Right renal cortex interstitium (tissue), 3 donors: ENCODE data around the gene SHISAL2B. TPM values are rescaled to one million over a fixed set of nuclear protein-coding genes. Genes with fewer than 3 reads are reported as not detected.
"Not testable (repeated sequence)": the region's sequence is repeated elsewhere in the genome, so short reads cannot be mapped to it uniquely, and the experiment has no call there.

Source experiments
- DNase-seq, 3 donors: peaks; one replicate each; pipeline ENCODE4 v3.0.0-alpha.2; 2013; ENCODE audit warnings: low read depth in 3 of 3, low spot score in 2 of 3
- polyA plus RNA-seq, 3 donors: library from polyadenylated mRNA; unstranded; fragments of 120-200 nt; gene quantifications; one replicate each; pipeline ENCODE4 v1.2.1, GENCODE V29; 2013; ENCODE audit not compliant: insufficient read length in 3 of 3

SHISAL2B gene
- polyA plus RNA-seq, 3 donors = 0.34 TPM; not detected in 2

DNA sequence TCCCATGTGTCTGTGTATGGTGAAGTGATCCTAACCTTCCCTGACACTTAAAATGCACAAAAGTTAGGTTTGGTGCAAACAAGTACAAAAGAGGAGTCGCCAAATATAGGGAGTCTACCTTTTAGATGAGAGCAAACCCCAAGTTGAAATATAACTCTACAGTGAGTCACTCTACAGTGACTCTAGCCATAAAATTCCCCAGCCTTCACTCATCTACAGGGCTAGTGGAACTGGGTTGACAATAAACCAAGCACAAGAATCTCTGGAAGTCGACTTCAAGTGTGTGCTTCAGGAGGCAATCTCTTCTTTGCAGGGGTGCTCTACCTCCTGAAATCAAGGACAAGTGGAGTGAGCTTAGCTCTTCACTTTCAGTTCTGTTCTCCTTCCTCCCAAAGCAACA, 3.3 kb downstream of the SHISAL2B start:
- no peak for DNase-seq

- not testable (repeated sequence) for DNase-seq
Measured at GRCh38 chr5:64696414-64696813, 6.1 kb downstream of the SHISAL2B start.

GRCh38 chr5:64700765-64701164, 10.5 kb downstream of the SHISAL2B start:
- no peak for DNase-seq

DNA sequence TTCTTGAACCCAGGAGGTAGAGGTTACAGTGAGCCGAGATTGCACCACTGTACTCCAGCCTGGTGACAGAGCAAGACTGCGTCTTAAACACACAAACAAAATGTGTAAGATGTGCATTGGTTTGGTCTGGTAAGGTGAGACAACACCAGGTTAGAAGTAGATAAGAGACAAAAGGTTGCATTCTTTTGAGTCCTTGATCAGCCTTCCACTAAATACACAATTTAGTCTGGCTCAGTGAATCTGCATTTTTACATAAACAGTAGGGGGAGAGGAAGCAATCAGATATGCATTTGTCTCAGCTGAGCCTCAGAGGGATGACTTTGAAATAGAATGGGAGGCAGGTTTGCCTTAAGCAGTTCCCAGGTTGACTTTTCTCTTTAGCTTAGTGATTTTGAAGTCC, 15.8 kb downstream of the SHISAL2B start:
- not testable (repeated sequence) for DNase-seq

DNA sequence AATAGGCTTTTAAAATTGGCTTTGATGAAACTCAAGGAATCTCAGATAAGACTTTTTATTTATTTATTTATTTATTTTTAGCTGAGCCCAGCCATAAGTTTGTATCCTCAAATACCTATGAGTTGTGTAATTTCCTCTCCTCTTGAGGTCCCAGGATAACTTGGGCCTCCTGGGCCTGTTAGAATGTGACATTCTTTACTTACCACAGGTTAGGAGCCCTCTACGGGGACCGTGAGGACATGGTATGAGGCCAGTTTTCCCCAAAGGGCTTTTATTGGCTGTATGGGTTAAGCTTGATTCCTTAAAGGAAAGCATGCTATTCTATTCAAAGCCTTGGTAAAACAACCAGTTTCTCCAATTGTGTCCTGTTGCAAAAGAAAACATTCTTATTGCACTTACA, 16.9 kb downstream of the SHISAL2B start:
- DNase-seq = no peak

GRCh38 chr5:64714495-64714894, 24.2 kb downstream of the SHISAL2B start:
- DNase-seq = not testable (repeated sequence)

DNA sequence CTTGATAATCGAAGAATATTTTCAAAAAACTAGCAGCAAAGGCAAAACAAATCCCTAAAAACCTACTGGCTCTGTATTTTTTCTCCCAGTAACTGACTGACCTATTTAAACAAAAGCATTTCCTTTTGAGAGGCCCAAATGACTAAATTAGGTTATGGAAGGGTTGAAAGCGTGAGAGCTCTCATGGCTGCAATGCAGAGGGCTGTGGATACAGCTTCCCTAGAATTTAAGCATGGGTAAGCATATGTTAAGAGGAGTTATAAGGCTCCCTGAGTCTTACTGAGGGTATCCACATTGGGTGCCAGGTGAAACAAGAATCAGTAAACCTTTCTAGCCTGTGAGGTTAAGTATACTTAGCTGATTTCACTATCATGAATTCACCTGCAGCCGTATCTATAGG, 32.3 kb downstream of the SHISAL2B start:
- DNase-seq = no peak

DNA sequence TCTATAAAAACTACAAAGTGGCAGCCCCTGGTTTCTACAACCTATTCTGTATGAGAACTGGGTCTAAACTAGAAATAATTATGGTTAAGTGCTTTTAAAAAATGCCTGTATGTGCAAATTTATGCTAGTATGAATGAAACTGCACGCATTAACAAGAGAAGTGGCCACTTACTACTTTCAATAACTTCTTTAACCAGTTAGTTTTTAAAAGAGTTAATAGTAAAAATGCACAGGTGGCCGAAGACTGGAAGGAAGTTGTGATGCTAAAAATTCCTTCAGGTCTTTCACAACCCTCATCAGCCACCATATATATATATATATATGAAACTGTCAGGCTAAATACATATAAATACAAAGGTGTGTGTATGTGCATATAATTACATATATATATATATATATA, 36.8 kb downstream of the SHISAL2B start:
- no peak for DNase-seq

GRCh38 chr5:64742411-64742810, 52.1 kb downstream of the SHISAL2B start:
- no peak for DNase-seq

DNA sequence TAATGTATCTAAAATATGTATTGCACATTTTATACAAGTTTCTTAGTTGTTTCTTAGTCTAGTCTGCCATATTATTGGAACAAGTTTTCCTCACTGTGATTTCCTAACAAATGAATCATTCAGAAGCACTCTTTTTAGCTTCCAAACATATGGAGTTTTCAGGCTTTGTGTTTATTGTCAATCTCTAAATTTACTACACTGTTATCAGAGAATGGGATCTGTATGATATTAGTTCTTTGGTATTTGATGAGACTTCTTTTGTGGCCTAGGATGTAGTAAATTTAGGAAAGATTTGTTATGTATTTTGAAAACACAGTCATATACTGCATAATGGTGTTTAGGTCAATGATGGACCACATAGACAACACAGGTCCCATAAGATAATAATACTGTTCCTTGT, 52.5 kb downstream of the SHISAL2B start:
- no peak for DNase-seq

- no peak for DNase-seq
Measured at GRCh38 chr5:64744914-64745313, 54.6 kb downstream of the SHISAL2B start.

DNA sequence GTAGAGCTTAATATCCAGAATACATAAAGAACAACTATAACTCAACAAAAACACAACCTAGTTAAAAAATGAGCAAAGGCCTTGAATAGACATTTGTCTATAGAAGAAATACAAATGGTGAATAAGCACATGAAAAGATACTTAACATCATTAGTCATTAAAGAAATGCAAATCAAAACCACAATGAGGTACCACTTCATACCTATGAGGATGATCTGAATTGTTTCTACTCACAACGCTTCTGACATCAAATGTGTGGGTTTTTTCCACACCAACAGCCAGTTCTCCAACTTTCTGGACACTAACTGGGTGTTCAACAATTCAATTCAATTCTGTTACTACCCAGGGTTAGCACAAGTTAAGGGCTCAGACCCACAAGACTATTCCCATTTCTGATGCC, 56.1 kb downstream of the SHISAL2B start:
- DNase-seq = no peak

DNA sequence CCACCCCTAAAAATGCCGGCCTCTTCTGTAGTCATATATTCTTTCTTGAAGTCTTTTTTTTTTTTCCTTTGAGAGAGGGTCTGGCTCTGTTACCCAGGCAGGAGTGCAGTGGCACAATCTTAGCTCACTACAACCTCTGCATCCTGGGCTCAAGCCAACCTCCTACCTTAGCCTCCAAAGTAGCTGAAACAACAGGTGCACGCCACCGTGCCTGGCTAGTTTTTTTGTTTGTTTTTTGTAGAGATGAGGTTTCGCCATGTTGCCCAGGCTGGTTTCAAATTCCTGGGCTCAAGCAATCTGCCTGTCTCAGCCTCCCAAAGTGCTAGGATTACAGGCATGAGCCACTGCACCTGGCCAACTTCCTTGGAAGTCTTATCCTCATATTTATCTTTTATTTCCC, 59.1 kb downstream of the SHISAL2B start:
- no peak for DNase-seq

GRCh38 chr5:64754066-64754465, 63.8 kb downstream of the SHISAL2B start:
- DNase-seq = no peak

GRCh38 chr5:64758901-64759300, 68.6 kb downstream of the SHISAL2B start:
- no peak for DNase-seq

DNA sequence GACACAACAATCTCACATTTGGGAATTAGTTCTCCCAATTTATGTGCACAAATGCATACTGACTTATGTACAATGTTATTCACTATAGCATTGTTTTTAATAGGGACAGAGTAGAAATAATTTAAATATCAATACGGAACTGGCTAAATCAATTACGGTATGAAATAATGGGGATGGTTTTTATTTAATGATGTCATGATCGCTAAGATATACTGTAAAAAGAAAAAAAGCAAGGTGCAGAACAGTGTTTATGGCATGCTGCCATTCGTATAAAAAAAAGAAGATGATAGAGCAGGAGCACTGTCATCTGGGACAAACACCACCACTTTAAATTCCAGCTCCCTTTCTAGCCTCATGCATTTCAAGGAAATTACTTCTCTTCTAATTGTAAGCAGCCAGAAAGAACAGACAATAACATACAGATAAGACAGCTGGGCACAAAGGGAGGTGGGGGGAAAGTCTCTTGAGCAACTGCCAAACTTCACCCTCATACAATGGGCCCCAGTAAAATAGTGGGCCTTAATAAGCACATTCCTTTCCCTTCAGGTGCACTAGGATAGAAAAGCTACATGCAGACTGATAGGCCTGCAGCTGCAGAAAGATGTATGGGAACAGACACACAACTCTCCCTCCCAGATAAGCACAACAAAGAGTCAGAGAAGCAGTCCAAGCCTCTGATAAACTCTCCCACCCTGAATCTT, 69.8 kb downstream of the SHISAL2B start:
- DNase-seq = no peak

DNA sequence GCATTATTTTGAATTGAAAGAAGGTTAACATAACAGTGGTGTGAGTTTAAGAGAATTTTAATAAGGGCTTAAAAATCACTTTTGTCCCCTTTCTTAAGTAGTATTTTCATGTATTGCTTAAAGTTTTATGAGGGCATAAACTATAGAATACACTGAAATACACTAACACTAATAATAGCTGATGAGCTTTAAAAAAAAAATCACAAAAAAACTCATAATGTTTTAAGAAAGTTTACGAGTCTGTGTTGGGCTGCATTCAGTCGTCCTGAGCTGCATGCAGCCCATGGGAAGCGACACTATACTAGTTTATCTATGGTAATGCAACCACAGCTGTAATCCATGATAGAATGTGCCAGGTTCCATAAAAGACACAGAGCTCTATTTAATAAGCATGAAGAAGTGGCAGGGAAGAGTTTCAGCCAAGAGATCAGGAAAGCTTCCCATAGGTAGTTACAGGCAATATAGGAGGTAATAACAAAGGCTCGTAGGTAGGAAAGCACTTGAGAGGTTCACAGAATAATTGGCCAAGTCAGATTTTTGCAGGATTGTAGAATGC, 73.7 kb downstream of the SHISAL2B start:
- DNase-seq = no peak

- DNase-seq = no peak
Measured at GRCh38 chr5:64765804-64766504, 75.7 kb downstream of the SHISAL2B start.

GRCh38 chr5:64766941-64767340, 76.6 kb downstream of the SHISAL2B start:
- DNase-seq = no peak
